AG20443 (cell line): ENCODE results near the gene TTN.

Experiments
- DNase-seq: peaks from one replicate; pipeline ENCODE4 v3.0.0; 2012; ENCODE audit warnings: low spot score, mixed read lengths

Gene TTN

GRCh38 chr2:178807227-178808008 is at the start of gene TTN:
TTN (minus strand) TSS chr2:178807423; CDS start chr2:178804642, 2,781 bp downstream.
- DNase-seq, result no peak

GRCh38 chr2:178855151-178855550 is 47.9 kb upstream of the TTN start:
- no peak for DNase-seq

GRCh38 chr2:178848335-178848734 is 41.1 kb upstream of the TTN start:
- no peak for DNase-seq

- DNase-seq, result peak; percentile 40
Measured at GRCh38 chr2:178846458-178846802, 39.2 kb upstream of the TTN start.

- peak; percentile 58 for DNase-seq
Measured at GRCh38 chr2:178845566-178846457, 38.6 kb upstream of the TTN start.

GRCh38 chr2:178844701-178845100 is 37.5 kb upstream of the TTN start:
- DNase-seq, result no peak

- DNase-seq, result no peak
Measured at GRCh38 chr2:178844269-178844668, 37.0 kb upstream of the TTN start.

- DNase-seq, result no peak
Measured at GRCh38 chr2:178843697-178844096, 36.5 kb upstream of the TTN start.

- no peak for DNase-seq
Measured at GRCh38 chr2:178836807-178837206, 29.6 kb upstream of the TTN start.

- DNase-seq, result no peak
Measured at GRCh38 chr2:178834086-178834485, 26.9 kb upstream of the TTN start.

- no peak for DNase-seq
Measured at GRCh38 chr2:178833382-178833781, 26.2 kb upstream of the TTN start.

- DNase-seq, result no peak
Measured at GRCh38 chr2:178830451-178830850, 23.2 kb upstream of the TTN start.

GRCh38 chr2:178829981-178830380 is 22.8 kb upstream of the TTN start:
- no peak for DNase-seq

- DNase-seq, result no peak
Measured at GRCh38 chr2:178829299-178829960, 22.2 kb upstream of the TTN start.

- DNase-seq, result no peak
Measured at GRCh38 chr2:178828486-178828881, 21.3 kb upstream of the TTN start.

GRCh38 chr2:178827739-178828485 is 20.7 kb upstream of the TTN start:
- no peak for DNase-seq

GRCh38 chr2:178827111-178827510 is 19.9 kb upstream of the TTN start:
- no peak for DNase-seq

- DNase-seq, result peak; percentile 31
Measured at GRCh38 chr2:178825183-178825582, 18.0 kb upstream of the TTN start.

- no peak for DNase-seq
Measured at GRCh38 chr2:178824181-178824580, 17.0 kb upstream of the TTN start.

GRCh38 chr2:178819992-178820391 is 12.8 kb upstream of the TTN start:
- no peak for DNase-seq

GRCh38 chr2:178819147-178819875 is 12.1 kb upstream of the TTN start:
- DNase-seq, result no peak
